K562 (cell line): ENCODE results near the gene CFAP97D2. TPM values are rescaled to one million over a fixed set of nuclear protein-coding genes. Genes with fewer than 3 reads are reported as not detected.

Experiments used
- ATF7 ChIP-seq: fragments of 450-650 bp; IDR thresholded peaks from 2 replicates; pipeline ENCODE4 v1.7.1; 2014; ENCODE audit warnings: mild to moderate bottlenecking, moderate library complexity
- CREBBP ChIP-seq: IDR thresholded peaks from one replicate; pipeline ENCODE4 v1.6.1; 2012; ENCODE audit warnings: low read depth, mild to moderate bottlenecking, control low read depth, inconsistent platforms, low read length
- DIDO1 ChIP-seq: fragments of 450-650 bp; IDR thresholded peaks from 2 replicates; pipeline ENCODE4 v1.6.1; 2016; ENCODE audit warnings: low read depth, missing biosample characterization, missing genetic modification characterization
- ETV5 ChIP-seq: sonication (generic); formaldehyde crosslinking; IDR thresholded peaks from 2 replicates; pipeline ENCODE4 v1.4.0; 2020; ENCODE audit warnings: low read depth, mild to moderate bottlenecking, missing genetic modification reagents
- FOXA3 ChIP-seq, 2 experiments: fragments of 450-650 bp in 1 of 2; sonication (generic) in 1 of 2; formaldehyde crosslinking; IDR thresholded peaks in 1 of 2; conservative IDR thresholded peaks in 1 of 2; 2 replicates each; pipeline versions ENCODE4 v1.4.0 to v1.8.0; 2020 to 2022; ENCODE audit warnings: mild to moderate bottlenecking in 2 of 2, missing genetic modification reagents in 1 of 2
- FUS ChIP-seq: fragments of 200-400 bp; formaldehyde crosslinking; optimal IDR thresholded peaks from 2 replicates; pipeline ENCODE3; 2017; ENCODE audit warnings: low read depth, low read length
- GABPB1 ChIP-seq: sonication (generic); formaldehyde crosslinking; IDR thresholded peaks from 2 replicates; pipeline ENCODE4 v1.8.0; 2022; ENCODE audit warnings: mild to moderate bottlenecking, missing genetic modification reagents
- MAFK ChIP-seq: IDR thresholded peaks from 2 replicates; pipeline ENCODE4 v1.6.1; 2011; ENCODE audit warnings: low read length, improper control_type of control experiment
- MAZ ChIP-seq, 2 experiments: fragments of 450-650 bp in 1 of 2; sonication (generic) in 1 of 2; formaldehyde crosslinking; IDR thresholded peaks in 1 of 2; conservative IDR thresholded peaks in 1 of 2; 2 replicates each; pipeline versions ENCODE4 v1.4.0 to v1.5.0; 2020; ENCODE audit warnings: mild to moderate bottlenecking in 1 of 2, missing genetic modification reagents in 1 of 2
- NCOA1 ChIP-seq: fragments of 450-650 bp; IDR thresholded peaks from 2 replicates; pipeline ENCODE4 v1.6.1; 2016; ENCODE audit warnings: low read depth
- PREB ChIP-seq: sonication (generic); formaldehyde crosslinking; IDR thresholded peaks from 2 replicates; pipeline ENCODE4 v1.8.1; 2023; ENCODE audit warnings: mild to moderate bottlenecking, missing genetic modification reagents
- RAD21 ChIP-seq, 2 experiments: fragments of 250-450 bp in 1 of 2; fragments of 450-650 bp in 1 of 2; sonication (Bioruptor Pico) in 1 of 2; formaldehyde crosslinking in 1 of 2; IDR thresholded peaks in 1 of 2; conservative IDR thresholded peaks in 1 of 2; 2 replicates each; pipeline versions ENCODE4 v1.4.0 to v1.8.0; 2020 to 2022; ENCODE audit warnings: mild to moderate bottlenecking in 2 of 2, moderate library complexity in 1 of 2
- RBM39 ChIP-seq: fragments of 200-400 bp; formaldehyde crosslinking; optimal IDR thresholded peaks from 2 replicates; pipeline ENCODE3; 2018; ENCODE audit warnings: low read depth, low read length
- SMARCC2 ChIP-seq: fragments of 450-650 bp; IDR thresholded peaks from 2 replicates; pipeline ENCODE4 v1.6.1; 2017; ENCODE audit warnings: antibody characterized with exemption, moderate library complexity, mild to moderate bottlenecking, low read depth
- TAF7 ChIP-seq: fragments of 450-650 bp; IDR thresholded peaks from 2 replicates; pipeline ENCODE4 v1.6.1; 2016; ENCODE audit warnings: missing genetic modification characterization, missing compliant biosample characterization
- TOE1 ChIP-seq, 2 experiments: fragments of 450-650 bp in 1 of 2; sonication (generic) in 1 of 2; formaldehyde crosslinking in 1 of 2; IDR thresholded peaks; 2 replicates each; pipeline versions ENCODE4 v1.7.1 to v1.8.0; 2016 to 2022; ENCODE audit warnings: borderline replicate concordance in 2 of 2, mild to moderate bottlenecking in 2 of 2, antibody characterized with exemption in 1 of 2, inconsistent platforms in 1 of 2, low read depth in 1 of 2, missing genetic modification reagents in 1 of 2, moderate library complexity in 1 of 2
- USF2 ChIP-seq: sonication (generic); formaldehyde crosslinking; IDR thresholded peaks from 2 replicates; pipeline ENCODE4 v1.5.0; 2020; ENCODE audit warnings: missing genetic modification reagents
- VEZF1 ChIP-seq: fragments of 200-800 bp; sonication (Bioruptor generic); IDR thresholded peaks from 2 replicates; pipeline ENCODE4 v1.6.1; 2017; ENCODE audit warnings: missing genetic modification characterization, missing compliant biosample characterization
- ZBTB43 ChIP-seq: sonication (generic); formaldehyde crosslinking; IDR thresholded peaks from 2 replicates; pipeline ENCODE4 v1.8.0; 2023; ENCODE audit warnings: mild to moderate bottlenecking, missing genetic modification reagents
- ZEB2 ChIP-seq: fragments of 450-650 bp; IDR thresholded peaks from 2 replicates; pipeline ENCODE4 v1.6.1; 2016
- ZNF146 ChIP-seq: IDR thresholded peaks from one replicate; pipeline ENCODE4 v1.6.1; 2018; ENCODE audit warnings: missing compliant biosample characterization; ENCODE audit not compliant: unreplicated experiment
- ZNF77 ChIP-seq: fragments of 250-450 bp; sonication (Bioruptor Pico); IDR thresholded peaks from 2 replicates; pipeline ENCODE4 v1.5.0; 2020
- polyA plus RNA-seq, 8 experiments: library from polyadenylated mRNA; depleted of rRNA in 4 of 8; stranded (reverse) in 5 of 8; unstranded in 3 of 8; fragments of >200 nt; fragmentation: Nextera tagmentation in 2 of 8; fragmentation: Illumina TruSeq in 1 of 8; extraction: Ambion mirVana in 2 of 8; extraction: Trizol in 1 of 8; gene quantifications; 2 replicates each; pipeline versions ENCODE4 v1.2.1 to v1.2.3, GENCODE V29; 2011 to 2014; ENCODE audit warnings: inconsistent platforms in 1 of 8, missing spikeins in 1 of 8
- total RNA-seq, 7 experiments: library from RNA; depleted of rRNA in 6 of 7; stranded (reverse); fragments of >200 nt in 6 of 7; fragmentation: Illumina TruSeq in 2 of 7; extraction: Trizol in 2 of 7; gene quantifications; 2 replicates each; pipeline versions ENCODE4 v1.2.1 to v1.2.3, GENCODE V29; 2011 to 2021; ENCODE audit warnings: low replicate concordance in 1 of 7

The CFAP97D2 gene
- total and polyA plus RNA-seq, 9 of the 15 experiments (the other 6 are each of a cell fraction or from before 2014, with no cell fraction given): not detected

GRCh38 chr13:114131583-114132418 lies 47.3 kb upstream of the CFAP97D2 start (continued):
- TF ChIP-seq DIDO1 (tag) (no peak), TAF7 (tag) (no peak), ATF7 (0 out of 2 replicates have a peak, but pooled peaks have one; percentile 5), RBM39 (no peak), SMARCC2 (no peak), ZNF146 (no peak), VEZF1 (CRISPR knock-in tag) (no peak), ETV5 (CRISPR knock-in tag) (0 out of 2 replicates have a peak, but pooled peaks have one; percentile 24), USF2 (CRISPR knock-in tag) (no peak), RAD21 (CRISPR knock-in tag; conservative IDR thresholded peaks at IDR 0.05 in 1 of 2, IDR thresholded peaks at IDR 0.05 in 1 of 2) (no peak), ZEB2 (no peak), PREB (CRISPR knock-in tag) (no peak), FOXA3 (CRISPR knock-in tag; conservative IDR thresholded peaks at IDR 0.05 in 1 of 2, IDR thresholded peaks at IDR 0.05 in 1 of 2) (no peak), MAFK (no peak), ZNF77 (CRISPR knock-in tag) (no peak), MAZ (CRISPR knock-in tag; conservative IDR thresholded peaks at IDR 0.05 in 1 of 2, IDR thresholded peaks at IDR 0.05 in 1 of 2) (no peak), ZBTB43 (CRISPR knock-in tag) (no peak), FUS (no peak), CREBBP (no peak), NCOA1 (no peak), TOE1 (IDR thresholded peaks at IDR 0.05; ENCODE audit: borderline replicate concordance) (0 out of 2 replicates have a peak, but pooled peaks have one; percentile 34), TOE1 (CRISPR knock-in tag; IDR thresholded peaks at IDR 0.05; ENCODE audit: borderline replicate concordance, low read depth) (no peak), GABPB1 (CRISPR knock-in tag) (peak; percentile 14; the same call in 1 of the 2 replicates)
